Ishikawa (cell line): Measurements from ENCODE around the gene MPHOSPH8.

Source experiments
- CEBPB ChIP-seq: IDR thresholded peaks from 2 replicates; pipeline ENCODE4 v1.6.1; 2012
- CREB1 ChIP-seq: IDR thresholded peaks from 2 replicates; pipeline ENCODE4 v1.6.1; 2012; ENCODE audit warnings: low read depth
- EGR1 ChIP-seq: IDR thresholded peaks from 2 replicates; pipeline ENCODE4 v1.6.1; 2012
- EP300 ChIP-seq: IDR thresholded peaks from 2 replicates; pipeline ENCODE4 v1.6.1; 2012; ENCODE audit warnings: borderline replicate concordance
- FOXM1 ChIP-seq: IDR thresholded peaks from 2 replicates; pipeline ENCODE4 v1.6.1; 2012; ENCODE audit warnings: low read depth, borderline replicate concordance
- NFIC ChIP-seq: IDR thresholded peaks from 2 replicates; pipeline ENCODE4 v1.6.1; 2012
- RAD21 ChIP-seq: IDR thresholded peaks from 2 replicates; pipeline ENCODE4 v1.6.1; 2012; ENCODE audit warnings: low read depth
- TAF1 ChIP-seq: IDR thresholded peaks from 2 replicates; pipeline ENCODE4 v1.6.1; 2012; ENCODE audit warnings: low read depth, mild to moderate bottlenecking
- TCF12 ChIP-seq: IDR thresholded peaks from 2 replicates; pipeline ENCODE4 v1.6.1; 2012; ENCODE audit warnings: low read depth
- TEAD4 ChIP-seq: IDR thresholded peaks from 2 replicates; pipeline ENCODE4 v1.6.1; 2012
- YY1 ChIP-seq: IDR thresholded peaks from 2 replicates; pipeline ENCODE4 v1.6.1; 2012; ENCODE audit warnings: low read depth
- ZBTB7A ChIP-seq: IDR thresholded peaks from 2 replicates; pipeline ENCODE4 v1.6.1; 2012; ENCODE audit warnings: low read depth
- TF ChIP-seq, protein P1 (sequence below): IDR thresholded peaks from 2 replicates; pipeline ENCODE4 v1.6.1; 2012
- TF ChIP-seq, protein P2 (sequence below): IDR thresholded peaks from 2 replicates; pipeline ENCODE4 v1.6.1; 2012
- TF ChIP-seq, protein P3 (sequence below): IDR thresholded peaks from 2 replicates; pipeline ENCODE4 v1.6.1; 2012; ENCODE audit warnings: low read depth, mild to moderate bottlenecking

The MPHOSPH8 gene

DNA sequence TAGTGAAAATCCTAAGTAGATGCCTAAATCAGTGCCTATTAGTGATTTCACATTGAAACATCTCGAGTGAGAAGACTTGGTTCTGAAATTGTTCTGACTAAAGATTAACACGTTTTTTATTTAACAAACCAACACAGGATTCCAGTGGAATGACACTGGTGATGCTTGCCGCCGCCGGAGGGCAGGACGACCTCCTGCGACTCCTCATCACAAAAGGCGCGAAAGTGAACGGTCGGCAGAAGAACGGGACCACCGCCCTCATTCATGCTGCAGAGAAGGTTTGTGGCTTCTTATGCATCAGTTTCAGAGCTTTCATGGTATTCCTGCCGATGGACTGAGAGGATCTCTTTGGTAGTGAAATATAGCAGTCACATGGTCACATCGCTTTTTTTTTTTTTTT, 28.1 kb downstream of the MPHOSPH8 start:
- no peak for TF ChIP-seq TCF12
- no peak for TF ChIP-seq ZBTB7A
- no peak for TF ChIP-seq YY1
- TF ChIP-seq RAD21 = no peak
- no peak for TF ChIP-seq EP300
- no peak for TF ChIP-seq TEAD4
- no peak for TF ChIP-seq CEBPB
- no peak for TF ChIP-seq EGR1
- TF ChIP-seq FOXM1 = no peak
- TF ChIP-seq, protein P1, sequence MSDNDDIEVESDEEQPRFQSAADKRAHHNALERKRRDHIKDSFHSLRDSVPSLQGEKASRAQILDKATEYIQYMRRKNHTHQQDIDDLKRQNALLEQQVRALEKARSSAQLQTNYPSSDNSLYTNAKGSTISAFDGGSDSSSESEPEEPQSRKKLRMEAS = no peak
- TF ChIP-seq NFIC = no peak
- TF ChIP-seq, protein P2, sequence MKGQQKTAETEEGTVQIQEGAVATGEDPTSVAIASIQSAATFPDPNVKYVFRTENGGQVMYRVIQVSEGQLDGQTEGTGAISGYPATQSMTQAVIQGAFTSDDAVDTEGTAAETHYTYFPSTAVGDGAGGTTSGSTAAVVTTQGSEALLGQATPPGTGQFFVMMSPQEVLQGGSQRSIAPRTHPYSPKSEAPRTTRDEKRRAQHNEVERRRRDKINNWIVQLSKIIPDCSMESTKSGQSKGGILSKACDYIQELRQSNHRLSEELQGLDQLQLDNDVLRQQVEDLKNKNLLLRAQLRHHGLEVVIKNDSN = no peak
- TF ChIP-seq TAF1 = no peak
- TF ChIP-seq CREB1 = no peak
- TF ChIP-seq, protein P3, sequence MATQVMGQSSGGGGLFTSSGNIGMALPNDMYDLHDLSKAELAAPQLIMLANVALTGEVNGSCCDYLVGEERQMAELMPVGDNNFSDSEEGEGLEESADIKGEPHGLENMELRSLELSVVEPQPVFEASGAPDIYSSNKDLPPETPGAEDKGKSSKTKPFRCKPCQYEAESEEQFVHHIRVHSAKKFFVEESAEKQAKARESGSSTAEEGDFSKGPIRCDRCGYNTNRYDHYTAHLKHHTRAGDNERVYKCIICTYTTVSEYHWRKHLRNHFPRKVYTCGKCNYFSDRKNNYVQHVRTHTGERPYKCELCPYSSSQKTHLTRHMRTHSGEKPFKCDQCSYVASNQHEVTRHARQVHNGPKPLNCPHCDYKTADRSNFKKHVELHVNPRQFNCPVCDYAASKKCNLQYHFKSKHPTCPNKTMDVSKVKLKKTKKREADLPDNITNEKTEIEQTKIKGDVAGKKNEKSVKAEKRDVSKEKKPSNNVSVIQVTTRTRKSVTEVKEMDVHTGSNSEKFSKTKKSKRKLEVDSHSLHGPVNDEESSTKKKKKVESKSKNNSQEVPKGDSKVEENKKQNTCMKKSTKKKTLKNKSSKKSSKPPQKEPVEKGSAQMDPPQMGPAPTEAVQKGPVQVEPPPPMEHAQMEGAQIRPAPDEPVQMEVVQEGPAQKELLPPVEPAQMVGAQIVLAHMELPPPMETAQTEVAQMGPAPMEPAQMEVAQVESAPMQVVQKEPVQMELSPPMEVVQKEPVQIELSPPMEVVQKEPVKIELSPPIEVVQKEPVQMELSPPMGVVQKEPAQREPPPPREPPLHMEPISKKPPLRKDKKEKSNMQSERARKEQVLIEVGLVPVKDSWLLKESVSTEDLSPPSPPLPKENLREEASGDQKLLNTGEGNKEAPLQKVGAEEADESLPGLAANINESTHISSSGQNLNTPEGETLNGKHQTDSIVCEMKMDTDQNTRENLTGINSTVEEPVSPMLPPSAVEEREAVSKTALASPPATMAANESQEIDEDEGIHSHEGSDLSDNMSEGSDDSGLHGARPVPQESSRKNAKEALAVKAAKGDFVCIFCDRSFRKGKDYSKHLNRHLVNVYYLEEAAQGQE = no peak

DNA sequence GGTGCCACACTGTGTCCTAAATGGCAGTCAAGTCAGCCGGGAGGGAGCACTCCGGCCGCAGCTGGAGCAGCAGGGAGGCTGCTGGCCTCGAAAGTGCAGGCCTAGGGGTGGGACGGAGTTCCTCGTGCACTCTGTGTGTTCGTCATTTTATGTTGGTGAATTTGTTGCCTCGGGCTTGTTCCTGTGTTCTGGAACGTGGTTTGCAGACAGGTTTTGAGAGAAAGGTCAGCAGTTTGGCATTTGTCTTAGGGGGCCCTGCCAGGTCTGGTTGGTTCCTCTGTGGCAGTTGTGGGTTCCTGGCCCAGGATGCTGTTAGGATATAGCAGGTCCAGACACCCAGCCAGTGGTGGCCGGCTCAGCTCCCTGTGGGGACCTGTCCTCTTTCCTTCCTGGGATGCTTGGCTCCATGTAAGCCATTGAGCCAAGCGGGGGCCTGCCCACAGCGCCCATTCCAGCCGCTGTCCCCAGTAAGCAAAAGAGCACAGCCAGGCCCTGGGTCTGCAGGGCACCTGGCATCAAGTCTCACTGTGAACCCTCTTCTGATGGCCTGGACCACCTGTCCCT, 30.0 kb downstream of the MPHOSPH8 start:
- TF ChIP-seq NFIC (no peak), EP300 (no peak), TCF12 (no peak), EGR1 (no peak), FOXM1 (no peak), TAF1 (no peak), ZBTB7A (no peak), CREB1 (no peak), TEAD4 (no peak), YY1 (no peak), RAD21 (no peak), CEBPB (no peak)
- TF ChIP-seq, protein P2 = no peak
- TF ChIP-seq, protein P3 = no peak
- TF ChIP-seq, protein P1 = no peak

DNA sequence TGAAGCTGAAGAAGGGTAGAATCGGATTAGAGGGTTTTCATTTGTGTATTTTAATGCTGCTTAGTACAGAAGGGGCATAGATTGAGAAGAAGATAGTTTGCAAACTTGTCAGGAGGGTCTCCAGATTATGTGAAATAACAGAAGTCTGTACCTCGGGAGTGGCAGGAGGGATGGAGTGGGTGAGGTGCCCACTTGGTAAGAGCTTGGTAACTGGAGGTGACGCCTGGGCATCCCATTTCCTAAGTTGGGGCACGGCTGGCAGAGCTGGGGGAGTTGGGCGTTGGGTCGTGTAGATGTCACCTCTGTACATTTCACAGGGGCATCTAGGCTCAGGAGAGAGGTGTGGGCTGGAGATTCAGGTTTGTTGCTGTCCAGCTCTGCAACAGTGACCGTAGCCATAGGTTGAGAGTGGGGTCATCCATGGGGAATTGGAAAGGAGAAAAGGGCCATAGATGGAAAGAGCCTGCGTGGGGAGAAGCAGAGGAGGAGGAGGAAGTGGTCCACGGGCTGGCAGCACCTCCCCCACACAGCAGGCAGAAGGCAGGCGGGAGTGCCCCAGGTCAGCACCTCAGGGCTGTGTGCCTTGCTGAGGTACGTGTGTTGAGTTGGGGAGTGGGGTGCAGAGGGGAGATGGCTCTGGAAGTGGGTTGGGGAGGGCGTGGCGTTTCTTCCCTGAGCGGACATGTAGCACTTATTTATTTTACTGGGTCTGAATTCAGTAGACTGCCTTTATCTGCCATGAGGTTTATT, 31.2 kb downstream of the MPHOSPH8 start:
- no peak for TF ChIP-seq EGR1
- no peak for TF ChIP-seq FOXM1
- no peak for TF ChIP-seq TAF1
- TF ChIP-seq NFIC = no peak
- TF ChIP-seq, protein P1 = no peak
- TF ChIP-seq, protein P3 = no peak
- TF ChIP-seq YY1 = no peak
- TF ChIP-seq CREB1 = no peak
- no peak for TF ChIP-seq EP300
- TF ChIP-seq TEAD4 = no peak
- TF ChIP-seq CEBPB = no peak
- TF ChIP-seq, protein P2 = no peak
- no peak for TF ChIP-seq TCF12
- no peak for TF ChIP-seq RAD21
- no peak for TF ChIP-seq ZBTB7A
